Endodermal cell (in vitro differentiated cells): ENCODE data around the gene VSTM2B. TPM values are rescaled to one million over a fixed set of nuclear protein-coding genes. Genes with fewer than 3 reads are reported as not detected.

Experiments used
- DNase-seq: peaks from one replicate; pipeline ENCODE4 v3.0.0-alpha.2; 2017
- H3K27ac ChIP-seq: 2 replicates; pipeline ENCODE4 v1.5.1; 2013; ENCODE audit warnings: mild to moderate bottlenecking, low read depth, low read length, moderate library complexity
- H3K27me3 ChIP-seq: 2 replicates; pipeline ENCODE4 v1.6.1; 2013; ENCODE audit warnings: mild to moderate bottlenecking, low read length, moderate library complexity; ENCODE audit not compliant: insufficient read depth, control insufficient read depth, poor library complexity, severe bottlenecking
- H3K36me3 ChIP-seq: 2 replicates; pipeline ENCODE4 v1.7.0; 2013; ENCODE audit warnings: mild to moderate bottlenecking, low read length, moderate library complexity; ENCODE audit not compliant: control insufficient read depth, insufficient read depth
- H3K4me1 ChIP-seq: one replicate; pipeline ENCODE4 v1.7.0; 2013; ENCODE audit warnings: low read length; ENCODE audit not compliant: control insufficient read depth, insufficient read depth
- H3K4me3 ChIP-seq: 2 replicates; pipeline ENCODE4 v1.5.1; 2013; ENCODE audit warnings: mild to moderate bottlenecking, low read length, moderate library complexity
- H3K9ac ChIP-seq: 2 replicates; pipeline ENCODE4 v1.6.1; 2013; ENCODE audit warnings: mild to moderate bottlenecking, low read length, moderate library complexity; ENCODE audit not compliant: poor library complexity, severe bottlenecking; ENCODE audit errors: extremely low read depth
- H3K9me3 ChIP-seq: 2 replicates; pipeline ENCODE4 v1.6.1; 2013; ENCODE audit warnings: mild to moderate bottlenecking, low read length, moderate library complexity; ENCODE audit not compliant: control insufficient read depth
- H3K27ac Mint-ChIP-seq: 2 replicates; pipeline ENCODE4 v1.8.0; 2020; ENCODE audit warnings: mixed read lengths
- H3K27me3 Mint-ChIP-seq: 2 replicates; pipeline ENCODE4 v1.8.0; 2021; ENCODE audit warnings: mild to moderate bottlenecking, mixed read lengths; ENCODE audit not compliant: insufficient read depth
- H3K36me3 Mint-ChIP-seq: 2 replicates; pipeline ENCODE4 v1.8.0; 2020; ENCODE audit warnings: low read depth, mixed read lengths
- H3K4me1 Mint-ChIP-seq: 2 replicates; pipeline ENCODE4 v1.8.0; 2020; ENCODE audit warnings: mixed read lengths
- H3K4me3 Mint-ChIP-seq: 2 replicates; pipeline ENCODE4 v1.8.0; 2020; ENCODE audit warnings: mild to moderate bottlenecking, moderate library complexity, mixed read lengths
- H3K9me3 Mint-ChIP-seq: 2 replicates; pipeline ENCODE4 v1.8.0; 2020; ENCODE audit warnings: mild to moderate bottlenecking, mixed read lengths
- CTCF ChIP-seq: fragments of 200-600 bp; sonication (generic); conservative IDR thresholded peaks from 2 replicates; pipeline ENCODE4 v1.5.0; 2021; ENCODE audit warnings: antibody characterized with exemption, mild to moderate bottlenecking
- WGBS, 2 experiments: methylation state at CpG; one replicate each; pipeline versions ENCODE4 v1.1.5 to v1.1.7; 2013; ENCODE audit warnings: missing lambda C conversion rate in 2 of 2, mixed read lengths in 1 of 2; ENCODE audit not compliant: insufficient coverage in 1 of 2, insufficient read length in 1 of 2; 5-methylcytosine and 5-hydroxymethylcytosine counted together
- total RNA-seq, 2 donors: library from RNA; stranded (reverse); fragmentation: NEBNext Ultra II Directional in 1 of 2; extraction: Animal tissue kit (Norgen Biotek cat#: 25700) in 1 of 2; gene quantifications; 2 replicates in 1 of 2; 3 replicates in 1 of 2; pipeline ENCODE4 v1.2.1, GENCODE V29; 2021

The VSTM2B gene
- total RNA-seq, 2 donors from 2014 or later, result 0.18 TPM; not detected in 1

DNA sequence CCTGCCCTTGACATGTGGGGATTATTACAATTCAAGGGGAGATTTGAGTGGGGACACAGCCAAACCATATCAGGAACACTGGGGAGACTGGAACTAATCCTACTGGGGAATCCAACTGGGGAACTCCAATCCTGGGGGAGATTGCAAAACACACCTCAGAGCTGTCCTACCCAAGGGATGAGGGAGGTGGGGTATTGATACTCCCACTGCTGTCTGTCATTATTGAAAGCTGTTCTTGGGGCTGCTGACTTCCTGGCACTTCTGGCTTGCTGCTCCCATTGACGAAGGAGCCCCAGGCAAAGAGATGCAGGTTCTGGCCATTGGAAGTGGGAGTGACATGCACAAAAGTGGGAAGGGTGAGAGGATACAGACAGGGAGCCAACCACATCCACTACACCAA is 55.6 kb downstream of the VSTM2B start:
- peaks cover 7% of the 10 kb centered on the region for H3K4me1 Mint-ChIP-seq
- H3K36me3 Mint-ChIP-seq, result no peaks in the 10 kb centered on the region
- DNase-seq, result no peak
- Histone ChIP-seq H3K4me3 (no peak overlapping the region), H3K9ac (no peak overlapping the region), H3K9me3 (no peaks in the 10 kb centered on the region), H3K27me3 (peaks cover 42% of the 10 kb centered on the region), H3K4me1 (no peaks in the 10 kb centered on the region), H3K36me3 (no peaks in the 10 kb centered on the region), H3K27ac (no peak overlapping the region)
- peaks cover 2% of the 10 kb centered on the region for H3K9me3 Mint-ChIP-seq
- no peak overlapping the region for H3K27ac Mint-ChIP-seq
- no peak for TF ChIP-seq CTCF
- WGBS, 2 experiments, result 82% methylated on average over 1 of the region's 1 CpG; no CpG with 5 or more reads in 1 of the 2 experiments
- H3K4me3 Mint-ChIP-seq, result no peak overlapping the region
- peaks cover 55% of the 10 kb centered on the region for H3K27me3 Mint-ChIP-seq

- no peaks in the 10 kb centered on the region for H3K4me1 ChIP-seq
- H3K4me3 ChIP-seq, result no peak overlapping the region
- Mint-ChIP-seq H3K27ac (no peak overlapping the region), H3K9me3 (peaks cover 2% of the 10 kb centered on the region), H3K36me3 (no peaks in the 10 kb centered on the region), H3K4me3 (no peak overlapping the region), H3K27me3 (peaks cover 55% of the 10 kb centered on the region), H3K4me1 (no peaks in the 10 kb centered on the region)
- no peak overlapping the region for H3K9ac ChIP-seq
- peaks cover 39% of the 10 kb centered on the region for H3K27me3 ChIP-seq
- WGBS, 2 experiments, result 63 to 88% methylated on average over 1 of the region's 1 CpG
- no peak overlapping the region for H3K27ac ChIP-seq
- H3K36me3 ChIP-seq, result no peaks in the 10 kb centered on the region
- TF ChIP-seq CTCF, result no peak
- no peak for DNase-seq
- no peaks in the 10 kb centered on the region for H3K9me3 ChIP-seq
Measured at GRCh38 chr19:29583196-29583999, 57.6 kb downstream of the VSTM2B start.

GRCh38 chr19:29586401-29586800 is 60.6 kb downstream of the VSTM2B start:
- Histone ChIP-seq H3K27ac (no peak overlapping the region), H3K9ac (no peak overlapping the region), H3K9me3 (no peaks in the 10 kb centered on the region), H3K36me3 (no peaks in the 10 kb centered on the region), H3K27me3 (peaks cover 41% of the 10 kb centered on the region), H3K4me3 (no peak overlapping the region), H3K4me1 (no peaks in the 10 kb centered on the region)
- H3K9me3 Mint-ChIP-seq, result peaks cover 9% of the 10 kb centered on the region
- DNase-seq, result no peak
- no peak for TF ChIP-seq CTCF
- H3K36me3 Mint-ChIP-seq, result no peaks in the 10 kb centered on the region
- WGBS, 2 experiments, result 75 to 80% methylated on average over 2 of the region's 2 CpGs
- H3K4me1 Mint-ChIP-seq, result no peaks in the 10 kb centered on the region
- no peak overlapping the region for H3K4me3 Mint-ChIP-seq
- peaks cover 65% of the 10 kb centered on the region for H3K27me3 Mint-ChIP-seq
- no peak overlapping the region for H3K27ac Mint-ChIP-seq
